Mesendoderm (in vitro differentiated cells): ENCODE results near the gene DDI2. TPM values are rescaled to one million over a fixed set of nuclear protein-coding genes. Genes with fewer than 3 reads are reported as not detected.

Experiments used
- DNase-seq: peaks from one replicate; pipeline ENCODE4 v3.0.0; 2013
- H2AK5ac ChIP-seq: 2 replicates; pipeline ENCODE4 v1.6.1; 2013; ENCODE audit warnings: low read length, inconsistent platforms
- H2BK120ac ChIP-seq: 2 replicates; pipeline ENCODE4 v1.6.1; 2013; ENCODE audit warnings: low read depth, mild to moderate bottlenecking, low read length, moderate library complexity, mixed read lengths
- H2BK15ac ChIP-seq: replicated peaks from 2 replicates; pipeline ENCODE4 v1.6.1; 2013; ENCODE audit warnings: low read depth, mild to moderate bottlenecking, moderate library complexity
- H2BK5ac ChIP-seq: 2 replicates; pipeline ENCODE4 v1.6.1; 2013; ENCODE audit warnings: low read length, inconsistent platforms
- H3K18ac ChIP-seq: 2 replicates; pipeline ENCODE4 v1.6.1; 2013; ENCODE audit warnings: mild to moderate bottlenecking, low read length, mixed read lengths
- H3K23ac ChIP-seq: one replicate; pipeline ENCODE4 v1.6.1; 2013; ENCODE audit warnings: low read length
- H3K27ac ChIP-seq: 2 replicates; pipeline ENCODE4 v1.5.1; 2013; ENCODE audit warnings: low read depth, mild to moderate bottlenecking, inconsistent platforms, low read length, moderate library complexity
- H3K27me3 ChIP-seq: 2 replicates; pipeline ENCODE4 v1.6.1; 2013; ENCODE audit warnings: low read length, control low read depth, mild to moderate bottlenecking, inconsistent platforms; ENCODE audit not compliant: insufficient read depth, poor library complexity
- H3K36me3 ChIP-seq: 2 replicates; pipeline ENCODE4 v1.6.1; 2013; ENCODE audit warnings: low read length, inconsistent platforms; ENCODE audit not compliant: control insufficient read depth, insufficient read depth
- H3K4ac ChIP-seq: one replicate; pipeline ENCODE4 v1.6.1; 2013; ENCODE audit warnings: low read depth, mild to moderate bottlenecking, low read length, moderate library complexity
- H3K4me1 ChIP-seq: 2 replicates; pipeline ENCODE4 v1.6.1; 2013; ENCODE audit warnings: low read depth, low read length, inconsistent platforms; ENCODE audit not compliant: control insufficient read depth
- H3K4me2 ChIP-seq: 2 replicates; pipeline ENCODE4 v1.6.1; 2013; ENCODE audit warnings: low read length
- H3K4me3 ChIP-seq: 2 replicates; pipeline ENCODE4 v1.5.1; 2013; ENCODE audit warnings: mild to moderate bottlenecking, low read length
- H3K56ac ChIP-seq: one replicate; pipeline ENCODE4 v1.6.1; 2013; ENCODE audit warnings: low read length
- H3K79me1 ChIP-seq: 2 replicates; pipeline ENCODE4 v1.6.1; 2013; ENCODE audit warnings: low read length, inconsistent platforms
- H3K79me2 ChIP-seq: 2 replicates; pipeline ENCODE4 v1.6.1; 2013; ENCODE audit warnings: mild to moderate bottlenecking, low read length; ENCODE audit not compliant: control insufficient read depth, insufficient read depth
- H3K9ac ChIP-seq: 2 replicates; pipeline ENCODE4 v1.6.1; 2013; ENCODE audit warnings: low read length, inconsistent platforms
- H4K5ac ChIP-seq: one replicate; pipeline ENCODE4 v1.6.1; 2013; ENCODE audit warnings: low read length
- H4K8ac ChIP-seq: one replicate; pipeline ENCODE4 v1.6.1; 2013; ENCODE audit warnings: low read depth, mild to moderate bottlenecking, control low read depth, low read length, moderate library complexity
- WGBS: extraction: QIAGEN DNeasy Blood & Tissue Kit; methylation state at CpG from one replicate; pipeline ENCODE4 v1.1.7; 2013; ENCODE audit warnings: low lambda C conversion rate, missing lambda C conversion rate; ENCODE audit not compliant: insufficient coverage; ENCODE audit errors: extremely low coverage; 5-methylcytosine and 5-hydroxymethylcytosine counted together
- polyA plus RNA-seq, 2 experiments: library from polyadenylated mRNA; stranded (reverse); fragments of 200-250 nt; gene quantifications; one replicate each; pipeline ENCODE4 v1.2.3, GENCODE V29; 2013

The DDI2 gene
- 16.4 TPM for polyA plus RNA-seq (2013, experiment 1 of 2)
- polyA plus RNA-seq (2013, experiment 2 of 2): 15.8 TPM

DNA sequence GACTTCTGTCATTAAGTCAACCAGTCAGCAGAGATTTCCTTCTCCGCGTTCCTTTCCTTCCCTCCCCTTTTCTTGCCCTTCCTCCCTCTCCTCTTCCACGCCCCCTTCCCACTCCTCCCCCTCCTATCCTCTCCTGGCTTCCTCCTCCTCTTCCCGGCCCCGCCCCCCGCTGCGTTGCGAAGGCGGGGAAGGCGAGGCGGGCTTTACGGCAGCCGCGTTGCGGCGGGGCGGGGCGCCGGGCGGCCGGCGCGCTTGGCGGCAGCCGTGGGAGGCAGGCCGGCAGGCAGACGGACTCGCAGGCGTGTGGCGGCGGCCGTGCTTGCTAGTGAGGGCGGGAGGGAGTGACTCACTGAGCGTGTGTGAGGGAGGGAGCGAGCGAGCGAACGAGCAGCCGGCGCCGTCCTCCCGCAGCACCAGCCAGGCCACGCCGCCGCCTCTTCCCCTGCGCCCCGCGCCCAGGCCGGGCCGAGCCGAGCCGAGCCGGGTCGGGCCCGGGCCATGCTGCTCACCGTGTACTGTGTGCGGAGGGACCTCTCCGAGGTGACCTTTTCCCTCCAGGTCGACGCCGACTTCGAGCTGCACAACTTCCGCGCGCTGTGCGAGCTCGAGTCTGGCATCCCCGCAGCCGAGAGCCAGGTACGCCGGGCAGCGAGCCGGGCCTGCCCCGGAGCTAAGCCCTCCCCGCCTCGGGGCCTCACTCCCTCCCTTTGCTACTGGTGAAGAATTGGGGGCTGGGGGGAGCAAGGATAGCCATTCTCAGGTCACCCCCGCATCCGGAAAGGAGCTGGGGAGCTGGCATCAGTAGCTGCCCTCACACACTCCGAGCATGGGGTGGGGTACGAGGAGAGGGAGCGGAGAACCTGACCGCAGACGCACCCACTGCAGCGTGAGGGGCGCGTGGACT, at the start of gene DDI2:
Gene DDI2 (plus strand): TSS at position 286 of the 904 bp plus-strand sequence. CDS start 213 bp downstream, at position 499.
- Histone ChIP-seq H3K23ac (no peak within 1 kb of the TSS), H3K4me1 (peaks cover 6% of the 10 kb centered on the region), H4K5ac (no peak within 1 kb of the TSS), H3K4ac (peak within 1 kb of the TSS; percentile 46), H2BK15ac (no peak within 1 kb of the TSS), H3K36me3 (no peaks in the 10 kb centered on the region), H4K8ac (no peak within 1 kb of the TSS), H3K79me2 (peaks cover 42% of the 10 kb centered on the region), H3K18ac (peak within 1 kb of the TSS; percentile 54), H2BK120ac (no peak within 1 kb of the TSS), H2BK5ac (peak within 1 kb of the TSS; percentile 31), H3K27ac (peak within 1 kb of the TSS; percentile 75), H3K79me1 (no peaks in the 10 kb centered on the region), H3K27me3 (no peaks in the 10 kb centered on the region), H3K9ac (peak within 1 kb of the TSS; percentile 85), H3K56ac (peak within 1 kb of the TSS; percentile 84), H3K4me3 (peak within 1 kb of the TSS; percentile 44), H3K4me2 (peak within 1 kb of the TSS; percentile 51), H2AK5ac (no peak within 1 kb of the TSS)
- peak; percentile 99 for DNase-seq
- WGBS: no CpG with 5 or more reads among the region's 86 CpGs

DNA sequence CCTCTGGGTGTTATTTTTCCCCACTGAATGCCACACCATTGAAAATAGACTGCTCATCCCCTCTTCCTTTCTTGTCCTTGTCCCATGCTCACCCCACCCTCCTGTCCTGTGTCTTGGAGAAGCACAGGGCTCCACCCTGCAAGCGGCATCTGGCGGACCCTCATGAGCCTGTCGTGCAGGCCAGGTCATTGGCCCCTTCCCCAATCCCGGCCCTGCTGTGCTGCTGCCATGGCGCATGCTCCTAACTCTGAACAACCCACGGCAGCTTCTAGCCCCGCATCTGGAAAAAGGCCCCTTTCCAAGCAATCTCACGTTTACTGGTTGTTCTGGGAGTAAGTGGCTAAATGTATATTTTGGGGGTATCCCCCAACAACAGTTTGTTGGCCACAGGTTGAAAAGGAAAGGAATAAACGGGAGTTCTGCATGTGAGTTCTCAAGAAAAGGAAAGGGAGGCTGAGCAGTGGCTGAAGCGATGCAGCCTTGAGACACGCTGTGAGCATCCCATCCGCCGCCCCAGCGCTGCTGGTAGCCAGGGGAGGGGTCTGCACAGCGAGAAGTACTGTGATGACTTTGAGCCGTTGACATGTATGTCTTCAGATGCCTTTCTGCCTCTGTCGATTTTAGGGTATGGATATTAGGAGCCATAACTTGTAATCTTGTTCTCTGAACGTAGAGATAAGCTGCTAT, 48.7 kb upstream of the DDI2 start:
- no peak overlapping the region for H2BK15ac ChIP-seq
- no peak overlapping the region for H4K5ac ChIP-seq
- H3K27ac ChIP-seq: no peak overlapping the region
- no peak overlapping the region for H3K4ac ChIP-seq
- no CpG with 5 or more reads among the region's 18 CpGs for WGBS
- no peak overlapping the region for H3K56ac ChIP-seq
- no peak overlapping the region for H3K18ac ChIP-seq
- no peaks in the 10 kb centered on the region for H3K27me3 ChIP-seq
- H3K4me3 ChIP-seq: no peak overlapping the region
- no peak overlapping the region for H2BK120ac ChIP-seq
- no peak overlapping the region for H3K9ac ChIP-seq
- no peak overlapping the region for H2BK5ac ChIP-seq
- H3K79me2 ChIP-seq: no peaks in the 10 kb centered on the region
- DNase-seq: no peak
- H3K36me3 ChIP-seq: peaks cover 9% of the 10 kb centered on the region
- H4K8ac ChIP-seq: no peak overlapping the region
- no peak overlapping the region for H3K23ac ChIP-seq
- H3K79me1 ChIP-seq: no peaks in the 10 kb centered on the region
- no peak overlapping the region for H2AK5ac ChIP-seq
- no peak overlapping the region for H3K4me2 ChIP-seq
- no peaks in the 10 kb centered on the region for H3K4me1 ChIP-seq

DNA sequence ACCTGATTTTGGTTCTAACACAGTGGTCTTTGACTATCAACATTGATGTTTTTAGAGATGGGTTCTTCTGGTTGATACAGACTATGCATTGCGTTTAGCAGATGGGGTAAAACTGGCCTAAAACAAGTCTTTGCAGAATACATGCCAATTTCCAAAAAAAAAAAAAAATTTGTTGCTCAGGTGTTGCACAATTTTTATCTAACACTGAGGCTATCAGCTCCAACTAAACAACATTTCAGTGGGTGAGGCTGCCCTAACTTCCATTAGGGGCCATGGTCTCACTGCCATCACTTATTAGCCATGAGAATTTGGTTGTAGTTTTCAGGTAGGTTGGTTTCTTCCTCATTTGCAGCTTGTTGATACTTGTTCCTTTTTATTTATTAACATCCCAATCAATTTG, 46.4 kb upstream of the DDI2 start:
- Histone ChIP-seq H3K9ac (no peak overlapping the region), H3K56ac (no peak overlapping the region), H3K4ac (no peak overlapping the region), H3K27me3 (no peaks in the 10 kb centered on the region), H3K18ac (no peak overlapping the region), H2BK15ac (no peak overlapping the region), H3K4me3 (no peak overlapping the region), H4K5ac (no peak overlapping the region), H2AK5ac (no peak overlapping the region), H2BK5ac (no peak overlapping the region), H3K79me2 (no peaks in the 10 kb centered on the region), H3K23ac (no peak overlapping the region), H3K27ac (no peak overlapping the region), H4K8ac (no peak overlapping the region), H3K36me3 (peaks cover 7% of the 10 kb centered on the region), H3K79me1 (no peaks in the 10 kb centered on the region), H2BK120ac (no peak overlapping the region), H3K4me1 (no peaks in the 10 kb centered on the region), H3K4me2 (no peak overlapping the region)
- no peak for DNase-seq
- no CpG with 5 or more reads among the region's 1 CpG for WGBS

DNA sequence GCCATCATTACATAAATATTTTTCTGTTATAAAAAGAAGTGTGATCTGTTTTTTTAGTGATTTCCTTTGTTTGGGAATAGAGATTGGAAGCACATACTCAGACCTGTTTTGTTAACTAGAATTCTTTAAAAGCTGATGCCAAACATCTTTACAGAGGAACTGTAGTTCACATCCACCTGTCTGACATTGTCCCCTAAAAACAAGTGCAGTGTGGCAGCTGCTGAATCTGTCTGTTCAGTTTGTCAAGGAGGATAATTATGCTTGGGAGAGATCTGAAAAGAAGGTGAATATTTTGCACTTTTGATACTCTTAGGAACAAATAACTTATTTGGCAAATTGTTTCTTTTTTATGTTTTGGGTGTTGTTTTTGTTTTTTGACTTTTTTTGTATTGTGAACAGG, 46.0 kb upstream of the DDI2 start:
- no peak for DNase-seq
- H3K27me3 ChIP-seq: no peaks in the 10 kb centered on the region

DNA sequence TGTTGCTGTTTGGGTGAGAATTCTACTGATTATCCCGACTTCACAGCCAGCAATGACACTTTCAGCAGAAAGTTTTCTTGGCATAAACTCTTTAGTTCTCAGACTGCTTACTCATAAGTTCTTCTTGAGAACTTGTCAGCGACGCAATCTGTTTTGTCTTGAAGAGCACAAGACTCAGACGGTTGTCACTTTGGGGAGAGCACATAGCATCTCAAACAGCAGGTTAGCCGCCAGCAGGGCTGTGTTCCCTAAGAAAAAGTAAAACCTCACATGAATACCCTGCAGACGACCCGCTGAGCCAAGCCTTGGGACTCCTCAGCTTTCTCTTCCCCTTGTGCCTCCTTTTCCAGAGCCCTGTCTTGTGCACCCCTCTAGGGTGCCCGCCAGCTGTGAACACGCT, 43.8 kb upstream of the DDI2 start:
- DNase-seq: no peak
- Histone ChIP-seq H3K23ac (no peak overlapping the region), H3K4me3 (no peak overlapping the region), H2BK120ac (no peak overlapping the region), H4K8ac (no peak overlapping the region), H3K79me2 (no peaks in the 10 kb centered on the region), H2AK5ac (no peak overlapping the region), H3K27me3 (no peaks in the 10 kb centered on the region), H3K18ac (no peak overlapping the region), H2BK5ac (no peak overlapping the region), H3K9ac (no peak overlapping the region), H3K4me2 (no peak overlapping the region), H2BK15ac (no peak overlapping the region), H3K56ac (no peak overlapping the region), H3K4me1 (no peaks in the 10 kb centered on the region), H4K5ac (no peak overlapping the region), H3K79me1 (no peaks in the 10 kb centered on the region), H3K4ac (no peak overlapping the region), H3K27ac (no peak overlapping the region), H3K36me3 (no peaks in the 10 kb centered on the region)
- WGBS: no CpG with 5 or more reads among the region's 9 CpGs

More for the DNA sequence above, 46.0 kb upstream of the DDI2 start:
- no peak overlapping the region for H3K18ac ChIP-seq
- no peak overlapping the region for H3K23ac ChIP-seq
- H3K9ac ChIP-seq: no peak overlapping the region
- no peak overlapping the region for H3K4me3 ChIP-seq
- no peaks in the 10 kb centered on the region for H3K4me1 ChIP-seq
- H3K79me2 ChIP-seq: no peaks in the 10 kb centered on the region
- no peak overlapping the region for H2BK15ac ChIP-seq
- H4K5ac ChIP-seq: no peak overlapping the region
- no peak overlapping the region for H2BK5ac ChIP-seq
- H3K27ac ChIP-seq: no peak overlapping the region
- no peaks in the 10 kb centered on the region for H3K79me1 ChIP-seq
- no peak overlapping the region for H3K56ac ChIP-seq
- H4K8ac ChIP-seq: no peak overlapping the region
- H3K4ac ChIP-seq: no peak overlapping the region
- no peak overlapping the region for H2AK5ac ChIP-seq
- no peak overlapping the region for H2BK120ac ChIP-seq
- H3K4me2 ChIP-seq: no peak overlapping the region
- peaks cover 5% of the 10 kb centered on the region for H3K36me3 ChIP-seq
